Measurements from ENCODE around the gene VMA21. TPM values are rescaled to one million over a fixed set of nuclear protein-coding genes. Genes with fewer than 3 reads are reported as not detected.

Gene VMA21
- total and polyA plus RNA-seq, 2 of the 4 experiments (the other 2 are of a cell fraction): 12.3 to 28.5 TPM

DNA sequence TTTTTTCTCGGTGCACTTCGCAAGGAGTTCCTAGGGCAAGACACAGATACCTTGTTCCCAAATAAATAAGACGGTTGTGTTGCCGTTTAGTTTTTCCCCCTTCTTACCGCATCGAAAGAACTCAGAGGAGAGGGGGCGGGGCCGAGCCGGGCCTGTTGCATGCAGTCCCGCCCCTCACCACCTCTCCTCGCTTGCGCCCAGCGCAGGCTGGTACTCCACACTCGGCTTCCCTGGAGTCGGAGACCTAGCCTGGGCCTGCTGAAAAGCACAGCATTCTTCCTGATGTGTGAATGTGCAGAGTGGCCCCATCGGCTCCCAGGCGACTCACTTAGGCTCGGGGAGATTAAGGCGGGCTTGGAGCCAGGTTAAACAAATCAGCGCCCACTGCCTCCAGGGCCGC, 26.1 kb upstream of the VMA21 start:
- no peak overlapping the region for H3K4me3 ChIP-seq (ENCODE audit: insufficient read depth, low read depth, low read length)
- H4K91ac ChIP-seq (ENCODE audit: insufficient read depth, low read depth, low read length): no peak overlapping the region
- no peak overlapping the region for H3K23ac ChIP-seq (ENCODE audit: low read depth, low read length)
- no peak overlapping the region for H2BK20ac ChIP-seq (ENCODE audit: low read depth, low read length)
- H2BK15ac ChIP-seq (ENCODE audit: low read depth, low read length): no peak overlapping the region
- ChIA-PET CTCF (no interaction called here), POLR2A (ENCODE audit: unreplicated experiment) (no interaction called here)
- H3K14ac ChIP-seq (replicated peaks; ENCODE audit: low read depth, low read length): no peak overlapping the region
- H3K9ac ChIP-seq (ENCODE audit: low read depth, low read length): no peak overlapping the region
- H3K18ac ChIP-seq (ENCODE audit: low read depth, low read length): no peak overlapping the region
- ATAC-seq (ENCODE audit: low read depth) (no peak), DNase-seq (no peak)
- H3K9me3 ChIP-seq (ENCODE audit: control insufficient read depth, insufficient read depth, low read length): no peaks in the 10 kb centered on the region
- H3K9me1 ChIP-seq (ENCODE audit: insufficient read depth, low read length): no peaks in the 10 kb centered on the region
- H4K8ac ChIP-seq (ENCODE audit: low read depth in 2 of 2, low read length in 2 of 2): no peak overlapping the region
- H3K36me3 ChIP-seq (ENCODE audit: control insufficient read depth, insufficient read depth, low read length): no peaks in the 10 kb centered on the region
- H3K4me2 ChIP-seq (ENCODE audit: low read depth, low read length): no peak overlapping the region; the same call in 1 of the 2 replicates
- in situ Hi-C loops (cut with MboI; ENCODE audit: low sequenced_read_pairs) (no loop called here), dilution Hi-C loops (cut with HindIII; ENCODE audit: low sequenced_read_pairs, unreplicated experiment) (no loop called here), intact Hi-C loops (cut with micrococcal nuclease) (no loop called here)
- no peak overlapping the region for H2BK120ac ChIP-seq (ENCODE audit: low read depth, low read length)
- H2BK5ac ChIP-seq (ENCODE audit: low read depth, low read length, poor library complexity, severe bottlenecking): no peak overlapping the region
- H3K4me1 ChIP-seq (ENCODE audit: control insufficient read depth, insufficient read depth, low read length): no peaks in the 10 kb centered on the region
- no peak overlapping the region for H4K5ac ChIP-seq (ENCODE audit: low read depth, low read length)
- H3K27ac ChIP-seq (ENCODE audit: insufficient read depth, low read length): no peak overlapping the region
- no peaks in the 10 kb centered on the region for H3K79me1 ChIP-seq (ENCODE audit: low read depth in 1 of 2, low read length in 2 of 2)
- no CpG with 5 or more reads among the region's 21 CpGs for WGBS, 2 experiments (ENCODE audit: extremely low coverage in 2 of 2, insufficient read length in 1 of 2)
- H3K27me3 ChIP-seq (ENCODE audit: control insufficient read depth, insufficient read depth, low read length): no peaks in the 10 kb centered on the region
- no peak overlapping the region for H2AK9ac ChIP-seq (replicated peaks; ENCODE audit: low read depth, low read length, poor library complexity)
- no peak overlapping the region for H3K4ac ChIP-seq (ENCODE audit: low read depth, low read length)
- H3K56ac ChIP-seq (ENCODE audit: extremely low read depth, insufficient read depth, low read length): no peak overlapping the region
- H2AFZ ChIP-seq (replicated peaks; ENCODE audit: low read length, poor library complexity): peak overlapping the region; percentile 43
- H4K20me1 ChIP-seq (ENCODE audit: insufficient read depth, low read length): no peaks in the 10 kb centered on the region
- no TSS peak for BruUV-seq (replicated peaks)
- TF ChIP-seq MAZ (IDR thresholded peaks at IDR 0.05; ENCODE audit: borderline replicate concordance, low read depth, low read length): no peak
- TF ChIP-seq FOS (IDR thresholded peaks at IDR 0.05; ENCODE audit: low read depth, low read length): no peak
- no peak for TF ChIP-seq RAD21 (IDR thresholded peaks at IDR 0.05; ENCODE audit: low read length)
- TF ChIP-seq CHD1 (IDR thresholded peaks at IDR 0.05; ENCODE audit: low read depth, low read length): no peak
- no peak overlapping the region for H2AK5ac ChIP-seq (ENCODE audit: low read depth, low read length)

All from IMR-90 (cell line).